Nucleus accumbens (tissue), 56 donors: ENCODE data around the gene SHC4.
A peak's percentile ranks its signal among the peaks of the same experiment; 100 is the strongest.
"Not testable (repeated sequence)": the region's sequence is repeated elsewhere in the genome, so short reads cannot be mapped to it uniquely, and the experiment has no call there.

Experiments used
- DNase-seq, 56 donors: peaks; one replicate each; lab custom pipeline; 2025; lab: John Stamatoyannopoulos, UW

SHC4 gene

DNA sequence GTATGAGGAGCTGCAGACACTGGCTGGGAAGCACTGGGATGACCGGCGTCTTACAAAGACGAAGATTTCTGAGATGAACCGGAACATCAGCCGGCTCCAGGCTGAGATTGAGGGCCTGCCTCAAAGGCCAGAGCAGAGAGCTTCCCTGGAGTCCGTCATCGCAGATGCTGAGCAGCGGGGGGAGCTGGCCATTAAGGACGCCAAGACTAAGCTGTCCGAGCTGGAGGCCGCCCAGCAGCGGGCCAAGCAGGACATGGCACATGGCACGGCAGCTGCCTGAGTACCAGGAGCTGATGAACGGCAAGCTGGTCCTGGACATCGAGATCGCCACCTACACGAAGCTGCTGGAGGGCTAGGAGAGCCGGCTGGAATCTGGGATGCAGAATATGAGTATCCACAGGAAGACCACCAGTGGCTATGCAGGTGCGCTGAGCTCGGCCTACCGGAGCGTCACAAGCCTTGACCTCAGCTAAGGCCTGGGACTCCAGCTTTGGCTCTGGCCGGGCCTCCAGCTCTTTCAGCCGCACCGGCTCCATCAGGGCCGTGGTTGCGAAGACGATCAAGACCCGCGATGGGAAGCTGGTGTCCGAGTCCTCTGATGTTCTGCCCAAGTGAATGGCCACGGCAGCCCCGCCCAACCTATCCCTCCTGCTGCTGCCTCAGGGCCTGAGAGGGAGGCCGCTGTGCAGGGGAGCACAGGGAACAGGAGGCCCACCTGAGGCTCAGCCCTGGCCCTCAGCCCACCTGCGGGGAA, 9.2 kb upstream of the SHC4 start:
- no peak for DNase-seq

DNA sequence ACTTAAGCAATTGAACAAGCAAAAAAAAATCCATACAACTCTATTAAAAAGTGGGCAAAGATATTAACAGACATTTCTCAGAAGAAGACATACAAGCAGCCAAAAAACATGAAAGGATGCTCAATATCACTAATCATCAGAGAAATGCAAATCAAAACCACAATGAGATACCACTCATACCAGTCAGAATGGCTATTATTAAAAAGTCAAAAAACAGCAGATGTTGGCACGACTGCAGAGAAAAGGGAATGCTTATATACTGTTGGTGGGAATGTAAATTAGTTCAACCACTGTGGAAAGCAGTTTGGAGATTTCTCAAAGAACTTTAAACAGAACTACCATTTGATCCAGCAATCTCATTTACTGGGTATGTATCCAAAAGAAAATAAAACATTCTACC, 7.2 kb upstream of the SHC4 start:
- DNase-seq = not testable (repeated sequence)

DNA sequence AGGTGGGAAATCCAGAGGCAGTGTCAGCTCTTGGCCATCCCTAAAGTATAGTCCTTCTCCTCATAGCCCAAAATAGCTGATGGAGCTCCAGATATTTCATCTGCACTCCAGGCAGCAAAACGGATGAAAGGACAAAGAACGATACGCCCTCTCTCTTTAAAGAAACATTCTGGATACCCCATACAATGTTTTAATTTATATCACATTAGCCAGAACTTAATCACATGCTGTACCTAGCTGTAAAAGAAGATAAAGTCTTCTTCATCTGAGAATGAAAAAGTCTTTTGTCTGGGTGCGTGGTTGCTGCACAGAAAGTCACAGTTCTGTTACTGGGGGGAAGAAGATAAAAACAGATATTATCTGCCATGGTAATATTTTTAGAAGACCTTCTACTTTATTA, 4.3 kb upstream of the SHC4 start:
- DNase-seq = no peak

DNA sequence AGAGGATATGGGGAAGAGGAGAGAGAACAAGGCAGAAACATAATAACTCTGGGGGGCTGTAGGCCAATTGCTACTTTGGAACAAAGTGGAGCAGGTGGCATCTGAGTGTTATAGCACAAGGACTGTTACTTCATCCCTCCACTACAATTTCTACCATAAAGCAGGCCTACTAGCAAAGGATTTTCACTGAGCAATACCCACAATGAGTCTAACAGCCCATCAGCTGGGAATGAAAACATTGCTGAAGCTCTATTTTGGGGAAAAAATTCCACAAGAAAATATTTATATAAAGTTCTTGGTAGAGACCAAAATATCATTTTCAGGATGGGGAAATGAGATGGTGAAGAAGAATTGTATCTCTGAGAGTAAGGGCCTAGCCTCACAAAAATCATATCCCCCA, 3.6 kb upstream of the SHC4 start:
- DNase-seq = no peak

DNA sequence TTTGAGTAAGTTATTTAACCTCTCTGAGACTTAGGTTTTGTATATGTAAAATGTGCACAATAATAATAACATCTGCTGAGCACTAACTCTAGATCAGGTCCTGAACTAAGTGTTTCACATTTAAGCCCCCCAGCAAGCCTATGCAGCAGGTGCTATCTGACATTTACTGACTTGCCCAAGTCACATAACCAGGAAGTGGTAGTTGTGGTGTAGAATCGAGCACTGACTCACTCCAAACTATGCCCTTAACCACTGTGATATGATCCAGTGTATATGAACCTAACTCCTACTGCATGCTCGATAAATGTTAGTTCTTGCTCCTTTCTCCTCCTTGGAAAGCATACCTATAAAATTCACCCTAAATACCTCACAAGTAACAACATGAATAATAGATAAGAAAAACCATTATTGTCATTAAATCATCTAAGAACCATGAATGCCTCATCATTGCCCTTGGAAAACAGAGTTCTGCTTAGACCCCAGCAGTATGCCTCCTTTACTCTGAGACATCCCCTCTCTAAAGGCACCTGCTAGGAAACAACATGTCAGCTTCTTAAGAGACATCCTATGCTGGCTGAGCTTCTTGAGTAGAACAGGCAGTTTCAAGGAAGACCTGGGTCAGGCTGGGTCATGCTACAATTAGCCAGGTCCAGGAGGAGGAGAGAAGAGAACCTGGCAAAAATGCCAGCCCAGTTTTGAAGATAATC, 3.0 kb upstream of the SHC4 start:
- no peak for DNase-seq

DNA sequence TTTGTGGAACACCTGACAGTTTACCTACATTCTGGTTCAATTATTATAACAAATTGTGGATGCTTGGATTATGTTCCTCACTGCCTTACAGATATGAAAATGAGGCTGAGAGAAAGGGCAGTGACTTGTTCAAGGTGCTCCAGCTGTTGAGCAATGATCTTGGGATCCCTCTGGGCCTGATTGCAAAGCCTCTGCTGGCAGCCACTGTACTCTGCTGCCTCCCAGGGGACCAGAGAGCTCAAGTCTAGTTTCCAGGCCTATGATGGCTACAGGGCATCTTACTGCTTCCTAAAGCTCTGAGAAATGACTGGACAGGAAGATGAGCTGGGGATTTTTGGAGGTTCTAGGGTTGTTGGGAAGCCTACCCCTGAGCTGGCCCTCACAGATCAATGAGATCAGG, 2.3 kb upstream of the SHC4 start:
- no peak for DNase-seq

DNA sequence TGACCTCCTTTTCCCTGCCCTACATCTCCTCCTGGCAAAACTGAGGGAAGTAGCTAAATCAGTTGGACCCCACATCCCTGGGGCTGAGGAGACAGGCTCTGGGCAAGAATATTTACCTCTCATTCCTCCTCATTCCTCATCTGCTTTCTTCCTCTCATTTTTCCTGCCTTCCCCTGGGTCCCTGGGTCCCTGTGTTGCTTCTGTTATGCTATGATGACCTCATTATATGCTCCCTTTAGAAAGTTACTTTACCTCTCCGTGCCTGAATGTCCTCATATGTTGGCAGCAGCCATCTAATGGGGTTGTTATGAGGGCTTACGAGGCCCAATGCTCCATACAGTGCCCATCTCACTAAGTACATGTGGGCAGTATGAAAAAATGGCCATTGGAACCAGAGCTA, 1.2 kb upstream of the SHC4 start:
- DNase-seq = no peak

DNA sequence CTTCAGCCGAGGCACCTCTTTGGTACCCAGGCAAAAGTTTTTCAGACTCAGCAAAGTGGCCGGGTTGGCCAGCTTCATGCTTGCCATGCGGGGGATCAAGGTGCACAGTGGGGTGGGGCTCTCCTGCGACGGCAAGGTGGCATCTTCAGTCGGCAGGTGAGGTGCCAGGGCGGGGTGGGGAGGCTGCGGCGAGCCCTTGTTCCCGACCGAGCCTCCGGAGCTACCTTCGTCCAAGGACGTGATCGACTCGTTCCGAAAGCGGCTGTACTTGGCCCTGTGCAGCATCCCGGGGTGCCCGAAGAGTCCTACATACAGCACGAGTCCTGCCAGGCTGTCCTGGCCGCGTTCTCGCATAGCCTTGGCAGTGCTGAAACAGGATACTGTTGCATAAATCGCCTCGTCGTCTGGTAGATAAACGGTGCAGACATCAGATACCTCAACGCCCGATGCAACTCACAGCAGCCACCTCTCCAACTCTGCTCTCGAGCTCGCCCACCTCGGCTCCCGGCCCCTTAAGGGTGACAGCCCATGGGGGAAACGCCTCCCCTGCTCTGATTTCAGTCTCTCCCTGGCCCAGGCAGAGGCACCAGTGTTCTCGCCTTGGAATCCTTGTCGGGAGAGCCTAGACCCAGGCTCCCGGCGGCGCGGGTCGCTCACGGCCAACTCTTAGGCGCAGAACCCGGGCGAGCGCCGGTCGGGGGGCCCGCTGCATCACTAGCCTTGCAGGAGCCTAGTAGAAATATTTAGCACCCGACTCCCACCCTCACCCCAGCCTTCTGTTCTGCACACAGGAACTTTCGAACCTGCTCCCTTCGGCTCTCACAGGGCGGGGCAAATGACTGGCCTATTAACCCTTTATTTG, 826 bp downstream of the SHC4 start:
- peak in 17 of 56 donors; percentile 20 to 70 (median 40) for DNase-seq

DNA sequence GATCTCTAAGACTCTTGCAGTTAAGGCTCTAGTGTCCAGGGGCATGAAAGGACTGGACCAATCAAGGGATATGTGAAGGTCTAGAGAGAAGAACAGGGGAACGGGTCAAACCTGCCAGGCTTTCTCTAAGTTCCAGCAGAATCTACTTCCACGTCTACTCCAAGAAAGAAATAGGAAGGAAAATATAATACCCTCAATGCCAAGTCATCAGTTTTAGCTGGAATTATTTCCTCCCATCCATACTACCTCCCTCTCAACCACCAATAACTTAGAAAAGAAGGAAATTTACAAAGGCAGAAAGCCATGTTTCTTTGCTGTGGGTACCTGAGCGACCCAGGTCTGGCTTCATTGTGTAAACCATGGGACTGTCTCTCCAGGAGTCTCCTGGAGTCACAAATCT, 7.8 kb downstream of the SHC4 start:
- no peak for DNase-seq

DNA sequence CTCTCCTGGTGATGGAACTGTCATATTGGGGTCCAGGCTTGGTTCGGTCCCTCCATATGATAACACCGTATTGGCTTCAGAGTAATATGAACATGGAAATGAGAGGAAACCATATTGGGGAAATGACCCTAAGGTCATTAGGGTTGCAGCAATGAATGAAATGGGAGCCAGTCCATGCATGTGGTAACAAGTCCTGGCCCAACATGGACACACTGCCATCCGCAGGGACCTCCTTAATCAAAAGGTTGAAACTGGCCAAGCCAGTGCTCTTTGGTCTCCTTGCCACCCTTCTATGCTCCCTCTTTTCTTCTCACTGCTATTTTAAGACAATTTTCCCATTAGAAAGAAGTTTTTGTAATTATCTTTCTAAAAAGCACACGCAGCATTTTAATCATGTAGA, 8.3 kb downstream of the SHC4 start:
- DNase-seq = no peak

DNA sequence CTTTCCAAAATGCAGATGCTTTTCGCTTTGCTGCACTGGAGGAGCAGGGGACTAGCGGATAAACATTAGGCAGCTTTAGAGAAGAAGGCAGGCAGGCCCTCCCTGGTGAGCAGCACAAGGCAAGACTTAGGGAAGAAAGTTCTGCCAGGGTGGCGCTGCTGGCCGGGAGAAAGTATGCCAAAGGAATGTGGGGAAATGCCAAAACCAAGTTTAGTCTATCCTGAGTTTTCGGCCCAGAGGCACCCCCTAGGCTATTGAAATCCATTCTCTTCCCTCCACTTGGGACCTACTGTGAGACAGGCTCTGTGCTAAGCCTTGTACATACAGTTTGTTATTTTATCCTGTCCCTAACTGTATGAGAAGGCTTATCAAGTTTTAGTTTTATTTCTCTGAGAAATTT, 9.2 kb downstream of the SHC4 start:
- DNase-seq = peak in 1 of 56 donors; percentile 5

DNA sequence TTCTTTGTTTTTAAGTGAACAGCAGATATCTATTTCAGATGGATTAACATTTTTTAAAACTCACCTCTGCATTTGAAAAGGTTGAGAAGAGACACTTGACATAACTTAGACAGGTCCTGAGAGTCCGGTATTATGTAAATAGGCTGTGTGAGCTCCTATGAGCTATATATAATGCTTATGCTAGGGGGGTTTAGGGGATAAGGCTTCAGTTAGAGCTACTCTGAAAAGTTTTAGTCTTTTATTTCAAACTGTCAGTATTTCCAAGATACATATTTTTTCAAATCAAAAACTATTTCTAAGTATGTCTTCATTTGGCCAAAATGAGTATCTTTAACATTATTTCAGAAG, 16.9 kb downstream of the SHC4 start:
- DNase-seq = no peak

DNA sequence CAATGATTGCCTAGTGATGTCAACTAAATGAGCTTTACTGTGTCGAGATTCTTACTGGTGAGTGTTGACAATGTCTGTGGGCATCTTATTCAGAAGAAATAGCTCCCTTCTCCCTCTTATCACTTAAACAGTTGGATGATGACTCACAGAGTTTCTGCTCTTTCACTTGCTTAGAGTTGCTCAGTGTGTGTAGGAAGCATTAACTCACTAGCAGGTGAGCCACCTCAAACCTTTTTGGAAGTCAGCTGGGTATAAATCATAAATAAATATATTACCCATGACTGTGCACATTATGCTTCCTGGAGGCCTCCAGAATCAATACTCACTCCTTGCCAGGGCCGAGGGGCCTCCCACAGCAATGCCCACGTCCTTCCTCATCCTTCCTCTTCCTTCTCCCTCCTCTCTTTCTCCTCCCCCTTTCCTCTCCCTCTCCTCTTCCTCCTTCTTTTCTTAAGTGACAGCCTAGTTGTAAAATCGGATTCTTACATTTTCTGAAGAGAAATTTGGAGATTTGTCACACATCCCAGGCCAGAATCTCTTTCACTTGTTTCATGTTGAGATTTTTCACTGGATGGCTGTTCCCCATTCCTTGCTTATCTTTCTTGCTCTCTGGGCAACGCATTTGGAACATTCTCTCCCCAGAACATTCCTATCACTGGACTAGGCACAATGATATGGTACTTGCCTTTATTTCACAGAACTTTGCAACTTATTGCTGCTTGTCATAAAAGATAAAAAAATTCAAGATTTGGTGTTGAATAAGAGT, 17.5 kb downstream of the SHC4 start:
- DNase-seq = peak in 9 of 56 donors; percentile 1 to 50 (median 8)

DNA sequence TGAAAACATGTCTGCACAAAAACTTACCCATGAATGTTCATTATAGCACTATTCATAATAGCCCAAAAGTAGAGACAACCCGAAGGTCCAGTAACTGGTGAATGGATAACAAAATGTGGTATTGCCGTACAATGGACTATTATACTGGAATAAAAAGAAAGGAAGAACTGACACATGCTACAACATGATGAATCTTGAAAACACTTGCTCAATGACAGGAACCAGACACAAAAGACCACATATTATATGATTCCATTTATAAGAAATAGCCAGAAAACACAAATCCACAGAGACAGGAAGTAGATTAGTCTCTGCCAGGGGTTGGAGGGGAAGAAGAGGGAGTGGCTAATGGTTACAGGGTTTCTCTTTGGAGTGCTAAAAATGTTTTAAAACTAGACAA, 18.3 kb downstream of the SHC4 start:
- DNase-seq = no peak

DNA sequence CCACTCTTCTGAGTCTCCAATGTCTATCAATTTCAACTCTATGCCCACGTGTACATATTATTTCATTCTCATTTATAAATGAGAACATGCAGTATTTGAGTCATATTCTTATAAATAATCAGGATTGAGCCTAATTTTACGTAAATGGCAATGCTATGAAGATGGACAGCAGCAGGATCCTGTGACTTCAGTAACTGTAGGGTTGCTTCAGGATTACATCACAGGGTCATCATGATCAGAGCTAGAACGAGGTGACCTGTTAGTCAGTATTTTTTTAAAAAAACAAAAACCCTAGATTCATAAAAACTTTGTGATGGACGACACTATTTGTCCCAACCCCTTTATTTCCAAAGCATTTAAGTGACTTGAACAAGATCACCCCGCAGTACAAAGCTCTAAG, 21.8 kb downstream of the SHC4 start:
- DNase-seq = no peak

DNA sequence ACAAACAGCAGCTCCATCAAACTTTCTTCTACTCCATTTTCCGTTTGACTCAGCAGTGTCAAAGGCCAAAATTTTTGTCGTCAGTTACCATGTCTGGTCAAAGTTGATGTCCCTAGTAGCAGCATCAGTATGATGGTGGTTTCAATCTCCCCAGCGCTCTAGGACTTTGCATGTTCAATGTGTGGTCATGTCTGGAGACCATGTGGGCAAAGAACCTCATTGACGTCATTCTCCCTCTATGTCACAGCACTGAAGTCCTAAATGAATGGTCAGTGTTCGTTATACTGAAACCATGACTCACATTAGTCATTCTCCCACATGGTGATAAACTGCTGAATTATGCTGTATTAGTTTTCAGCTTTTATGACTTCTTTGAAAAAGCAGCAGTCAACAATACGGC, 23.2 kb downstream of the SHC4 start:
- no peak for DNase-seq

DNA sequence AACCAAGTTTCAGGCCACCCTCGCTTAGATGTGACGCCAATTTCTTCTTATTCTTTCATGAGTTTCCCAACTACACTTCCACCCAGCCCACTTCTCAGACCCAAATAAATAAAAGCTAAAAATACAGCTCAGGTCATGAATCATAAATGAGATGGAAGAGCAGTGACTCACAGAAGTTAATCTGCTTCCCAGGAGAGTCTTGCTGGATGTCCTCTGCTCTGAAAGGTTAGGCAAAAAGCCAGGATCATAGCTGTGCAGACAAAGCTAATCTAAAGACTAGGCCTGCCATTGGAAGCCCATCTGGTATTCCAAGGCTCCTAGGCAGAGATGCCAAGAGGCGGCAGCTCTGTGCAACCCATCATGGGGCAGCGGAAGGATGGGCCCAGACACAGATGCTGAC, 24.1 kb downstream of the SHC4 start:
- DNase-seq = no peak

DNA sequence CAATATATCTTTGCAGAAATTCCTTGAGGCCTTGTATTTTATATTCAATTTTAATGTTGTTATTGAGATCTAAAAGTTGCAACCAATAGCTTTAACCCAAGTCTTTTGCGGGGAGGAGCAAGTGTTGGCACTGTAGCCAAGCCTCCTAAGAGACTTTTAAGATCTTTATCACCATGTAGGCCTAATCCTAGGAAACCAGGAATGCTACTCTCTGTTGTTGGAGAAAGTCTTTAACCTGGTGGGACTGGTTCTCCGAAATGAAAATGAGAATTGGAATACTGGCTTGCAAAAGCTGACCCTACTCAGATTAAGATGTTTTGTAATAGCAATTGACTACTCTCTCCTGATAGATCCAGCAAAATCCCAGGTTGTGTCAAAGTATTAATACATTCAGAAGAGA, 25.8 kb downstream of the SHC4 start:
- DNase-seq = no peak

DNA sequence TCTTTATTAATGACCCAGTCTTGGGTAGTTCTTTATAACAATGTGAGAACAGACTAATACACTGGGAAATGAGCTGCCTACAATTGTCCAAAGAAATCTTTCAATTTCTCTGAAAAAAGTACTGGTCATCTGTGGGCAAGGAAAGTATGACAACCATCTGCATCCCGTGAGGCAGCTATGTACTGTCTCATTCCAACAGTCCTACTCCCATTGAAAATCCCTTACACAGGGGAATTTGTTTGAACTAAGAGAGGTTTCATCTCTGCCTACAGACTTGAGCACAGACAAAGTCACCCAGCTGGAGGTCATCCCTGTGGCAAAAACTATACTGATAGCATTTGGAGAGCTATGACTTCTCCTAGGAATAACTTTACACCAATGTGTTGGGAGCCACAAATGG, 27.1 kb downstream of the SHC4 start:
- no peak for DNase-seq

DNA sequence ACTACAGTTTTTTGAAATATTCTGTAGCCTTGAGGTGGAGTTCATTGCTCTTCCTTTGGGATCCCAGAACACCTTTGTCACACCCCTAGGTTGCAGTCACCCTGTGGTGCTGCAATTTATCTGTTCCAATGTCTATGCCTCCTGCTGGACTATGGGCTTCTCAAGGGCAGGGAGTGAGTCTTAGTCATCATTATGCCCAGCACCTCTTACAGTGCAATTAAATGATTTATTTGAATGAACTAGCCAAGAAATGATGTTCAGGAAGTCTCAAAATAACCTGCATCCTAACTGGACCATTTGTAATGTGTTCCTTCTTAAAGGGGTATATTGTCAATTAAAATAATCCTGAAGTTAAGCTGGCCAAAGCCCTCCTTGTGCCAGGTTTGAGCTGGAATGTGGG, 28.5 kb downstream of the SHC4 start:
- DNase-seq = no peak

DNA sequence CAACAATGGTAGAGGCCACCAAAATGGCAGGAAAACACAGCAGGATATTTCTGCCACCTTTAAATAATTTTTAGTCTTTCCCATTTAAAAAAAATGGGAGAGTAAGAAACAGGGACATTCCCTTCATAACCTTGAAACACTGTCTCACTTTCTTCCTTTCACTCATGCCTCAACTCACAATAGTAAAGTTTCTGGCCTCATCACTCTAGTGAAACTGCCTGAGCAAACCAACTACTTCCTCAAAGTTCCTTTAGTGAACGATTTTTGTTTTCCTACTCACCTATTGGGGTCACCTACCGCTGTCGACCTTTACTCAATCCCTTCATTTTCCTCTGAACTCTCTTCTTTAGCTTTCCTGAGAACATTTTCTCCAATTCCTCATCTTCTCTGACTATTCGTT, 33.0 kb downstream of the SHC4 start:
- no peak for DNase-seq
